SK-N-MC (cell line): ENCODE measurements around the gene BMS1.

Experiments used
- EZH2 ChIP-seq: fragments of 200-600 bp; sonication (generic); IDR thresholded peaks from one replicate; pipeline ENCODE4 v1.6.1; 2017; ENCODE audit warnings: antibody characterized with exemption
- POLR2AphosphoS5 ChIP-seq: IDR thresholded peaks from 2 replicates; pipeline ENCODE4 v1.6.1; 2012; ENCODE audit warnings: mild to moderate bottlenecking, low read depth, low read length, borderline replicate concordance

DNA sequence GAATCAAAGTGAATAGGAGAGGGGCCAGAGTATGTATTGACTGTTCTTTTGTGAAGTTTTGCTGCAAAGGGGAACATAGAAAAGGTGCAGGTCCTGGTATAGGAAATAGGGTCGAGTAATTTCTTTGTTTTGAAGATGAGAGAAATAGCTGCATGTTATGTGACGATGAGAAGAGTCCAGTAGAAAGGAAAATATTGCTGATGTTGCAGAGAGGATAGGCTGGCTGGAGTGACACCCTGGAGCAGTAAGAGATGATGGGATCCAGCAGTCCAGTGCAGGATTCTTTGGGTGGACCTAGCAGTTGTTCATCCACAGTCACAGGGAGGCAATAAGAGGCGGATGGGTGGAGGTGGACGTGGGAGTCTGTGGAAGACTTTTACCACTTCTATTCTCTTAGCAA is 2.1 kb upstream of the BMS1 start:
- TF ChIP-seq POLR2AphosphoS5 (no peak), EZH2 (no peak)
